ENCODE results near the gene REG4. TPM values are rescaled to one million over a fixed set of nuclear protein-coding genes. Genes with fewer than 3 reads are reported as not detected.

The REG4 gene
- polyA plus RNA-seq, 1 of the 3 experiments (the other 2 are of a cell fraction), result not detected

DNA sequence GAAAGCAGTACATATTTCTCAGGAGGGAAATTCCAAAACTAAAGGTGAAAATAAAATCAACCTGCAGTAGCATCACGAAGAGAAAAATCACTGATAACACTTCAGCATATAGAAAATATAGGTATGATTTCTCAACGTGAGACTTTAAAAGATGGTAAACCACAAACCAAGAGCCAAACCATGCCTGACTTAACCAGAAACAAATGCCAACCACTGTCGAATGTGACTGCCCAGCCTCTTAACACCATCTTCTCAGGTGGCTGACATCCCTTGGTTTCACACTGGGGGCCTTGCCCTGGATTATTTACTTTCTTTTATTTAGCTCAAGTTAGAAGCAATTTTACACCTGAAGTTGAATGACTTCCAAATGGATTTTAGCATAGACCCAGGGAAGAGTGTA is 52.7 kb downstream of the REG4 start:
- H3K9me2 ChIP-seq, result no peaks in the 10 kb centered on the region

DNA sequence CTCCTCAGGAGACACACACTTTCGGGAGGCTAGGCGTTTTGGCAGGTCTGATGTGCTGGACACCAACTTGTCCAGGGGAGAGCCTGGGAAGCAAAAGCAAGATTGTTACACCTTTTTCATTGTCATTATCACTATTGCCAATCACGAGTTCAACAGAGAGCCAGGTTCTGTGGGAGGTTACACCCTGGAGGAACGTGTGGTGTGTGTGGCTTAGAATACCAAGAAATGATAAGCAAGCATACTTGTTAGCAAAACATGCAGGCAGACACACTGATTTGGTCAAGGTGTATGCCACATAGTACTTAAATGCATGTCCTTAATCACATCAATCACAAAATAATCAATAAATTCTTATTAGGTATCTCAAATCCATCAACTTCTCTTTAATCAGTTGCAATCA is 58.7 kb downstream of the REG4 start:
- TF ChIP-seq MXI1 (IDR thresholded peaks at IDR 0.05; ENCODE audit: low read depth, low read length) (no peak), EP300 (IDR thresholded peaks at IDR 0.05; ENCODE audit: borderline replicate concordance in 1 of 2, low read depth in 1 of 2, low read length in 1 of 2) (no peak), ELF1 (IDR thresholded peaks at IDR 0.05) (no peak), EZH2phosphoT487 (IDR thresholded peaks at IDR 0.05; ENCODE audit: borderline replicate concordance, low read depth) (no peak), FOXM1 (IDR thresholded peaks at IDR 0.05; ENCODE audit: low read depth) (no peak), MEF2A (IDR thresholded peaks at IDR 0.05; ENCODE audit: borderline replicate concordance, low read depth) (no peak), YY1 (IDR thresholded peaks at IDR 0.05; ENCODE audit: low read depth) (no peak), RAD21 (IDR thresholded peaks at IDR 0.05; ENCODE audit: low read length) (no peak), FOXJ3 (CRISPR knock-in tag; IDR thresholded peaks at IDR 0.05) (no peak)
- TF ChIP-seq, protein P1, sequence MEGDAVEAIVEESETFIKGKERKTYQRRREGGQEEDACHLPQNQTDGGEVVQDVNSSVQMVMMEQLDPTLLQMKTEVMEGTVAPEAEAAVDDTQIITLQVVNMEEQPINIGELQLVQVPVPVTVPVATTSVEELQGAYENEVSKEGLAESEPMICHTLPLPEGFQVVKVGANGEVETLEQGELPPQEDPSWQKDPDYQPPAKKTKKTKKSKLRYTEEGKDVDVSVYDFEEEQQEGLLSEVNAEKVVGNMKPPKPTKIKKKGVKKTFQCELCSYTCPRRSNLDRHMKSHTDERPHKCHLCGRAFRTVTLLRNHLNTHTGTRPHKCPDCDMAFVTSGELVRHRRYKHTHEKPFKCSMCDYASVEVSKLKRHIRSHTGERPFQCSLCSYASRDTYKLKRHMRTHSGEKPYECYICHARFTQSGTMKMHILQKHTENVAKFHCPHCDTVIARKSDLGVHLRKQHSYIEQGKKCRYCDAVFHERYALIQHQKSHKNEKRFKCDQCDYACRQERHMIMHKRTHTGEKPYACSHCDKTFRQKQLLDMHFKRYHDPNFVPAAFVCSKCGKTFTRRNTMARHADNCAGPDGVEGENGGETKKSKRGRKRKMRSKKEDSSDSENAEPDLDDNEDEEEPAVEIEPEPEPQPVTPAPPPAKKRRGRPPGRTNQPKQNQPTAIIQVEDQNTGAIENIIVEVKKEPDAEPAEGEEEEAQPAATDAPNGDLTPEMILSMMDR (IDR thresholded peaks at IDR 0.05), result no peak
- TF ChIP-seq, protein P2, sequence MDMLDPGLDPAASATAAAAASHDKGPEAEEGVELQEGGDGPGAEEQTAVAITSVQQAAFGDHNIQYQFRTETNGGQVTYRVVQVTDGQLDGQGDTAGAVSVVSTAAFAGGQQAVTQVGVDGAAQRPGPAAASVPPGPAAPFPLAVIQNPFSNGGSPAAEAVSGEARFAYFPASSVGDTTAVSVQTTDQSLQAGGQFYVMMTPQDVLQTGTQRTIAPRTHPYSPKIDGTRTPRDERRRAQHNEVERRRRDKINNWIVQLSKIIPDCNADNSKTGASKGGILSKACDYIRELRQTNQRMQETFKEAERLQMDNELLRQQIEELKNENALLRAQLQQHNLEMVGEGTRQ (IDR thresholded peaks at IDR 0.05; ENCODE audit: borderline replicate concordance, low read depth, low read length), result no peak
- TF ChIP-seq, protein P3, sequence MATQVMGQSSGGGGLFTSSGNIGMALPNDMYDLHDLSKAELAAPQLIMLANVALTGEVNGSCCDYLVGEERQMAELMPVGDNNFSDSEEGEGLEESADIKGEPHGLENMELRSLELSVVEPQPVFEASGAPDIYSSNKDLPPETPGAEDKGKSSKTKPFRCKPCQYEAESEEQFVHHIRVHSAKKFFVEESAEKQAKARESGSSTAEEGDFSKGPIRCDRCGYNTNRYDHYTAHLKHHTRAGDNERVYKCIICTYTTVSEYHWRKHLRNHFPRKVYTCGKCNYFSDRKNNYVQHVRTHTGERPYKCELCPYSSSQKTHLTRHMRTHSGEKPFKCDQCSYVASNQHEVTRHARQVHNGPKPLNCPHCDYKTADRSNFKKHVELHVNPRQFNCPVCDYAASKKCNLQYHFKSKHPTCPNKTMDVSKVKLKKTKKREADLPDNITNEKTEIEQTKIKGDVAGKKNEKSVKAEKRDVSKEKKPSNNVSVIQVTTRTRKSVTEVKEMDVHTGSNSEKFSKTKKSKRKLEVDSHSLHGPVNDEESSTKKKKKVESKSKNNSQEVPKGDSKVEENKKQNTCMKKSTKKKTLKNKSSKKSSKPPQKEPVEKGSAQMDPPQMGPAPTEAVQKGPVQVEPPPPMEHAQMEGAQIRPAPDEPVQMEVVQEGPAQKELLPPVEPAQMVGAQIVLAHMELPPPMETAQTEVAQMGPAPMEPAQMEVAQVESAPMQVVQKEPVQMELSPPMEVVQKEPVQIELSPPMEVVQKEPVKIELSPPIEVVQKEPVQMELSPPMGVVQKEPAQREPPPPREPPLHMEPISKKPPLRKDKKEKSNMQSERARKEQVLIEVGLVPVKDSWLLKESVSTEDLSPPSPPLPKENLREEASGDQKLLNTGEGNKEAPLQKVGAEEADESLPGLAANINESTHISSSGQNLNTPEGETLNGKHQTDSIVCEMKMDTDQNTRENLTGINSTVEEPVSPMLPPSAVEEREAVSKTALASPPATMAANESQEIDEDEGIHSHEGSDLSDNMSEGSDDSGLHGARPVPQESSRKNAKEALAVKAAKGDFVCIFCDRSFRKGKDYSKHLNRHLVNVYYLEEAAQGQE (IDR thresholded peaks at IDR 0.05; ENCODE audit: low read depth, low read length), result no peak
- no peaks in the 10 kb centered on the region for H3K9me3 ChIP-seq
- CTCF ChIA-PET, result interaction anchor here (3.5 kb wide), 1 partner anchor 9 kb away, joined by 12 read pairs; no protein-coding TSS in a partner anchor

More for the DNA sequence above, 52.7 kb downstream of the REG4 start:
- ChIA-PET CTCF (interaction anchor here (7.6 kb wide), 1 partner anchor 13 kb away, joined by 70 read pairs; no protein-coding TSS in a partner anchor), POLR2A (no interaction called here)
- WGBS (ENCODE audit: low lambda C conversion rate), result 36% methylated on average over 3 of the region's 3 CpGs
- Histone ChIP-seq H3K79me2 (ENCODE audit: insufficient read depth) (no peaks in the 10 kb centered on the region), H4K20me1 (ENCODE audit: insufficient read depth) (no peaks in the 10 kb centered on the region), H2AFZ (ENCODE audit: low read depth) (no peak overlapping the region), H3K4me2 (no peak overlapping the region), H3K4me3 (ENCODE audit: low read depth in 2 of 2, low read length in 1 of 2) (no peak overlapping the region), H3K9ac (no peak overlapping the region), H3K27me3 (ENCODE audit: insufficient read depth) (peaks cover 5% of the 10 kb centered on the region), H3K9me3 (no peaks in the 10 kb centered on the region), H3K27ac (ENCODE audit: low read depth in 2 of 2, low read length in 1 of 2) (no peak overlapping the region), H3K36me3 (replicated peaks in 1 of 2; ENCODE audit: control insufficient read depth in 1 of 2, insufficient read depth in 2 of 2, low read length in 1 of 2) (no peaks in the 10 kb centered on the region), H3F3A (replicated peaks; ENCODE audit: insufficient read depth) (no peaks in the 10 kb centered on the region), H3K4me1 (ENCODE audit: control insufficient read depth in 1 of 2, insufficient read depth in 2 of 2, low read depth in 1 of 2, low read length in 1 of 2) (no peaks in the 10 kb centered on the region)
- TF ChIP-seq, protein P4, sequence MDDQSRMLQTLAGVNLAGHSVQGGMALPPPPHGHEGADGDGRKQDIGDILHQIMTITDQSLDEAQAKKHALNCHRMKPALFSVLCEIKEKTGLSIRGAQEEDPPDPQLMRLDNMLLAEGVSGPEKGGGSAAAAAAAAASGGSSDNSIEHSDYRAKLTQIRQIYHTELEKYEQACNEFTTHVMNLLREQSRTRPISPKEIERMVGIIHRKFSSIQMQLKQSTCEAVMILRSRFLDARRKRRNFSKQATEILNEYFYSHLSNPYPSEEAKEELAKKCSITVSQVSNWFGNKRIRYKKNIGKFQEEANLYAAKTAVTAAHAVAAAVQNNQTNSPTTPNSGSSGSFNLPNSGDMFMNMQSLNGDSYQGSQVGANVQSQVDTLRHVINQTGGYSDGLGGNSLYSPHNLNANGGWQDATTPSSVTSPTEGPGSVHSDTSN (IDR thresholded peaks at IDR 0.05), result no peak
- no peak for TF ChIP-seq GATA2 (CRISPR knock-in tag; IDR thresholded peaks at IDR 0.05)
- no peak for TF ChIP-seq ELF1 (IDR thresholded peaks at IDR 0.05)
- no peak for TF ChIP-seq RXRA (IDR thresholded peaks at IDR 0.05; ENCODE audit: borderline replicate concordance, low read depth)
- TF ChIP-seq GABPA (IDR thresholded peaks at IDR 0.05; ENCODE audit: low read depth), result no peak
- TF ChIP-seq, protein P2 (IDR thresholded peaks at IDR 0.05; ENCODE audit: borderline replicate concordance, low read depth, low read length), result no peak
- no peak for TF ChIP-seq MEF2A (IDR thresholded peaks at IDR 0.05; ENCODE audit: borderline replicate concordance, low read depth)
- TF ChIP-seq FOXJ3 (CRISPR knock-in tag; IDR thresholded peaks at IDR 0.05), result no peak
- no peak for TF ChIP-seq JUND (IDR thresholded peaks at IDR 0.05)
- TF ChIP-seq RCOR1 (IDR thresholded peaks at IDR 0.05; ENCODE audit: low read length), result no peak
- no peak for TF ChIP-seq RFX5 (IDR thresholded peaks at IDR 0.05; ENCODE audit: low read length)
- no peak for TF ChIP-seq SIN3A (IDR thresholded peaks at IDR 0.05; ENCODE audit: borderline replicate concordance, low read depth, low read length)
- DNase-seq, result no peak

More for the DNA sequence above, 58.7 kb downstream of the REG4 start:
- Histone ChIP-seq H4K20me1 (ENCODE audit: insufficient read depth) (no peaks in the 10 kb centered on the region), H2AFZ (ENCODE audit: low read depth) (no peak overlapping the region), H3F3A (replicated peaks; ENCODE audit: insufficient read depth) (no peaks in the 10 kb centered on the region), H3K9me2 (no peaks in the 10 kb centered on the region), H3K4me3 (ENCODE audit: low read depth in 2 of 2, low read length in 1 of 2) (no peak overlapping the region), H3K27ac (ENCODE audit: low read depth in 2 of 2, low read length in 1 of 2) (no peak overlapping the region), H3K27me3 (ENCODE audit: insufficient read depth) (peaks cover 8% of the 10 kb centered on the region), H3K36me3 (replicated peaks in 1 of 2; ENCODE audit: control insufficient read depth in 1 of 2, insufficient read depth in 2 of 2, low read length in 1 of 2) (no peaks in the 10 kb centered on the region), H3K4me2 (no peak overlapping the region), H3K4me1 (ENCODE audit: control insufficient read depth in 1 of 2, insufficient read depth in 2 of 2, low read depth in 1 of 2, low read length in 1 of 2) (no peaks in the 10 kb centered on the region; a peak in 1 of 4 replicates), H3K79me2 (ENCODE audit: insufficient read depth) (no peaks in the 10 kb centered on the region), H3K9ac (no peak overlapping the region)
- 49% methylated on average over 4 of the region's 4 CpGs for WGBS (ENCODE audit: low lambda C conversion rate)
- POLR2A ChIA-PET, result no interaction called here
- DNase-seq, result no peak

Data from SK-N-SH (cell line).